ENCODE data around the gene XPR1. TPM values are rescaled to one million over a fixed set of nuclear protein-coding genes. Genes with fewer than 3 reads are reported as not detected.

XPR1 gene
- total and polyA plus RNA-seq, 2 of the 8 experiments (the other 6 are each of a cell fraction or from before 2014, with no cell fraction given) = 28.6 to 43.9 TPM

- TF ChIP-seq TAF7 (optimal IDR thresholded peaks at IDR 0.05; ENCODE audit: borderline replicate concordance, low read depth, low read length) = no peak
- TF ChIP-seq CTBP2 (IDR thresholded peaks at IDR 0.05; ENCODE audit: borderline replicate concordance, insufficient read depth, insufficient read length, low read length) = no peak
- TF ChIP-seq NRF1 (IDR thresholded peaks at IDR 0.05; ENCODE audit: low read depth, low read length) = no peak
- no peak for TF ChIP-seq HDAC6 (IDR thresholded peaks at IDR 0.05; ENCODE audit: low read depth, low read length)
- no peak for TF ChIP-seq ATF2 (IDR thresholded peaks at IDR 0.05; ENCODE audit: low read length)
- TF ChIP-seq MAFK (IDR thresholded peaks at IDR 0.05; ENCODE audit: low read depth, low read length) = no peak
- TF ChIP-seq, protein P1, sequence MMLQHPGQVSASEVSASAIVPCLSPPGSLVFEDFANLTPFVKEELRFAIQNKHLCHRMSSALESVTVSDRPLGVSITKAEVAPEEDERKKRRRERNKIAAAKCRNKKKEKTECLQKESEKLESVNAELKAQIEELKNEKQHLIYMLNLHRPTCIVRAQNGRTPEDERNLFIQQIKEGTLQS (IDR thresholded peaks at IDR 0.05; ENCODE audit: insufficient read depth, low read depth, low read length) = no peak
- TF ChIP-seq, protein P2, sequence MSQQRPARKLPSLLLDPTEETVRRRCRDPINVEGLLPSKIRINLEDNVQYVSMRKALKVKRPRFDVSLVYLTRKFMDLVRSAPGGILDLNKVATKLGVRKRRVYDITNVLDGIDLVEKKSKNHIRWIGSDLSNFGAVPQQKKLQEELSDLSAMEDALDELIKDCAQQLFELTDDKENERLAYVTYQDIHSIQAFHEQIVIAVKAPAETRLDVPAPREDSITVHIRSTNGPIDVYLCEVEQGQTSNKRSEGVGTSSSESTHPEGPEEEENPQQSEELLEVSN (IDR thresholded peaks at IDR 0.05) = no peak
- H3K4ac ChIP-seq (replicated peaks; ENCODE audit: insufficient read length, low read depth, low read length) = no peak overlapping the region
- H3K23me2 ChIP-seq (ENCODE audit: low read depth, low read length) = no peaks in the 10 kb centered on the region
- no peak overlapping the region for H2BK20ac ChIP-seq (ENCODE audit: low read length)
- no peak overlapping the region for H3K27ac ChIP-seq (ENCODE audit: low read depth, low read length)
- 85% methylated on average over 5 of the region's 5 CpGs; no CpG with 5 or more reads in 1 of the 2 experiments for WGBS, 2 experiments (ENCODE audit: extremely low coverage in 1 of 2, insufficient coverage in 1 of 2, insufficient read length in 1 of 2, insufficient replicate concordance in 2 of 2, low coverage in 1 of 2, low lambda C conversion rate in 2 of 2, missing lambda C conversion rate in 1 of 2)
- no peak overlapping the region; a peak in 1 of 7 replicates for H3K9ac ChIP-seq (replicated peaks in 1 of 4; ENCODE audit: extremely low read depth in 1 of 4, low read depth in 3 of 4, low read length in 3 of 4)
- no peak overlapping the region for H2AK5ac ChIP-seq (ENCODE audit: low read depth, low read length)
- H4K91ac ChIP-seq (replicated peaks; ENCODE audit: insufficient read length, low read length) = no peak overlapping the region
- H3K79me1 ChIP-seq (ENCODE audit: low read depth, low read length) = no peaks in the 10 kb centered on the region
- no peaks in the 10 kb centered on the region for H4K20me1 ChIP-seq (replicated peaks in 1 of 2; ENCODE audit: control insufficient read depth in 1 of 2, insufficient read depth in 2 of 2, low read length in 2 of 2)
- CTCF ChIA-PET (ENCODE audit: partially characterized antibody) = interaction anchor here (0.7 to 1.1 kb wide), 5 partner anchors 10 to 163 kb away, joined by 3 to 4 read pairs (median 3); no protein-coding TSS in a partner anchor
- H3K27me3 ChIP-seq (replicated peaks in 1 of 4; ENCODE audit: control insufficient read depth in 3 of 4, extremely low read depth in 1 of 4, insufficient read depth in 3 of 4, low read length in 3 of 4) = no peaks in the 10 kb centered on the region
- DNase-seq (ENCODE audit: low read depth in 1 of 2, low spot score in 2 of 2) (no peak), FAIRE-seq (no peak)
- H2BK120ac ChIP-seq (replicated peaks; ENCODE audit: low read depth, low read length) = no peak overlapping the region
- H2BK5ac ChIP-seq (ENCODE audit: low read depth, low read length) = no peak overlapping the region
- no peaks in the 10 kb centered on the region for H3K36me3 ChIP-seq (ENCODE audit: control insufficient read depth in 2 of 4, insufficient read depth in 4 of 4, low read length in 3 of 4)
- H3K4me2 ChIP-seq (ENCODE audit: insufficient read depth in 1 of 2, low read depth in 2 of 2, low read length in 2 of 2) = no peak overlapping the region
- no peak overlapping the region for H4K8ac ChIP-seq (ENCODE audit: extremely low read depth, insufficient read depth, low read length)
- no peak overlapping the region for H3K4me3 ChIP-seq (ENCODE audit: extremely low read depth in 1 of 4, insufficient read depth in 2 of 4, low read depth in 3 of 4, low read length in 4 of 4)
- no peak overlapping the region for H3K14ac ChIP-seq (ENCODE audit: insufficient read length)
- H2BK12ac ChIP-seq (ENCODE audit: low read depth, low read length) = no peak overlapping the region
- H3K23ac ChIP-seq (ENCODE audit: insufficient read length) = no peak overlapping the region
- no peak overlapping the region for H4K5ac ChIP-seq (ENCODE audit: insufficient read length, low read depth, low read length)
- peaks cover 0 to 32% of the 10 kb centered on the region in 2 experiments; a peak in 2 of 4 replicates for H3K79me2 ChIP-seq (ENCODE audit: control insufficient read depth in 1 of 2, insufficient read depth in 2 of 2, low read length in 2 of 2)
- H3K18ac ChIP-seq (ENCODE audit: extremely low read depth, low read length) = no peak overlapping the region
- no peak overlapping the region for H2BK15ac ChIP-seq (ENCODE audit: low read length)
- no peak overlapping the region for H3K56ac ChIP-seq (replicated peaks; ENCODE audit: insufficient read length, low read depth, low read length)
- peaks cover 4 to 8% of the 10 kb centered on the region in 2 experiments; a peak in 1 of 4 replicates for H3K9me3 ChIP-seq (ENCODE audit: insufficient read depth in 2 of 2, low read depth in 1 of 2, low read length in 1 of 2)
- peaks cover 0 to 3% (median 0%) of the 10 kb centered on the region in 4 experiments; a peak in 1 of 7 replicates for H3K4me1 ChIP-seq (replicated peaks in 1 of 4; ENCODE audit: control insufficient read depth in 3 of 4, insufficient read depth in 4 of 4, low read length in 3 of 4)
- no peak overlapping the region for H2AFZ ChIP-seq (ENCODE audit: low read length)
- POLR2A ChIA-PET (ENCODE audit: partially characterized antibody) = no interaction called here
Measured at GRCh38 chr1:180693564-180694244, 61.9 kb downstream of the XPR1 start.

Measured in H1 (cell line).